Measurements from ENCODE around the gene TKT.

TKT gene

DNA sequence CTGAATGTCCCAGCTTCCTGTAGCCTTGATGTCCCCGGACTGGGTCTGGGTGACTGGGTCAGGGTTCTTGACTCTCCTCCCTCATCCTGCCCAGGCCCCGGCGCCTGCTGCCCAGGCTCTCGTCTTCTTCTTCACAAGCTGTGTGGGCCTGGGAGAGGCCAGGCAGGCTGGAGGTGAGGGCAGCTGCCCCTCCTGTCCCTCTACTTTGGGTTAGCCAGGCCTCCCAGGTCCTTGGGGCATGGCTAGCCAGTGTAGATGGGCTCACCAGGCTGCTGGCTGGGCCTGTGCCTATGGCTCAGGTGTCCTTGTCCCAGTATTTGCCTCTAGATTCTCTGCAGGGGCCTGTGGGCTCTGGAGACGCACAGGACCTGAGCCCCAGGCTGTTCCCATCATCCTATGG lies 31.8 kb downstream of the TKT start:
- DNase-seq (ENCODE audit: low spot score): peak; percentile 8

- peak; percentile 6 for DNase-seq (ENCODE audit: low spot score)
These were observed 32.3 kb downstream of the TKT start for GRCh38 chr3:53223541-53223966.

- no peak for DNase-seq (ENCODE audit: low spot score)
These were observed 32.8 kb downstream of the TKT start for GRCh38 chr3:53223025-53223424.

DNA sequence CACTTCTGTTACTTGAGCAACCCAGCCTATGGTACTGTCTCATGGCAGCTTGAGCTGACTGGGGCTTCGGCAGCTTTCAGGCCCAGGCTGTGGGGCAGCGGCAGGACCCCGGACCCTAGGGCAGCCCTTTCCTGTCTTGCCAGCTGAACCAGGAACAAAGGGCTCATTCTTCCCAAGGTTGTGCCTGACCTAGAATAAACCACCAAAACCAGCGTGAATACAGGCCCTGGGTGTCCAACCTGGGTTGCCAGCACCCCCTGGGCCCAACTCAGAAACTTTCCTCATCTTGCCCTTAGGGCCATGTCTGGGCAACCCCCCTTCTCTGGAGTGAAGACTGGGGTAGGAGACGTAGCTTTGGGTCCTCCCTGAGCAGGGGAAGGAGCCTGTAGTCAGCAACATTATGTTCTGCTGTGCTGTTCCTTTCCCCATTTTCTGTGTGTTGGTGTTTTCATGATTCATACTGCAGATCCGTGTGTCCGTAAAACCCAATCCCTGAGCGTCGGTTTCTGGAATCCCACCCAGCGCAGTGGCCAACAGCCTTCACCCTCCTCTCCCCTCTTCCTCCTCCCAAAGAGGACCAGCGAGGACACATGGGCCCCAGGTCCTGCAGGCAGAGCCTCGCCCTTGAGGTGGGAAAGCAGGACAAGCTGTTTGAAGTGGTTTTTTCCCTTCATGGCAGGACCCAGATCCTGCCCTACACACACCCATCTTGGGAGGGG lies 33.5 kb downstream of the TKT start:
- DNase-seq (ENCODE audit: low spot score): no peak

GRCh38 chr3:53221827-53222182 lies 34.0 kb downstream of the TKT start:
- DNase-seq (ENCODE audit: low spot score): no peak

GRCh38 chr3:53221345-53221744 lies 34.5 kb downstream of the TKT start:
- DNase-seq (ENCODE audit: low spot score): no peak

- DNase-seq (ENCODE audit: low spot score): peak; percentile 94
These were observed 35.8 kb downstream of the TKT start for GRCh38 chr3:53219895-53220483.

DNA sequence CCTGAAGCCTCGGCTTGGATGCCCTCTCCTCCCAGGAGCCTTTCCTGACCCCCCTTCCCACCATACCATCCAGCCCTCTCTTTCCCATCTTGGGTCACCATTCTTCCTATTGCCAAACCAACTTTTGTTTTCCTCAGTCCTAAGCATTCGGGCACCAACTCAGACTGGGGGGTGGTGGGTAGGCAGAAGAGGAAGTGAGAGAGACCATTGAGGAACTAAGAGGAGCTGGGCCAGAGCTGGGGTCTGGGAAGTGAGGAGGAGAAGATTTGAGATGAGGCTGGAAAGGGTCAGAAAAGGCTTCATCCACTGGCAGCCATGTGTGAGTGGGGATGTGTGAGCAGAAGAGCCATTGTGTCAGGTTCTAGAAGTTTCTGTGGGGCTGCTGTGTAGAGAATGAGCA lies 37.7 kb downstream of the TKT start:
- DNase-seq (ENCODE audit: low spot score): no peak

GRCh38 chr3:53217175-53217574 lies 38.6 kb downstream of the TKT start:
- no peak for DNase-seq (ENCODE audit: low spot score)

DNA sequence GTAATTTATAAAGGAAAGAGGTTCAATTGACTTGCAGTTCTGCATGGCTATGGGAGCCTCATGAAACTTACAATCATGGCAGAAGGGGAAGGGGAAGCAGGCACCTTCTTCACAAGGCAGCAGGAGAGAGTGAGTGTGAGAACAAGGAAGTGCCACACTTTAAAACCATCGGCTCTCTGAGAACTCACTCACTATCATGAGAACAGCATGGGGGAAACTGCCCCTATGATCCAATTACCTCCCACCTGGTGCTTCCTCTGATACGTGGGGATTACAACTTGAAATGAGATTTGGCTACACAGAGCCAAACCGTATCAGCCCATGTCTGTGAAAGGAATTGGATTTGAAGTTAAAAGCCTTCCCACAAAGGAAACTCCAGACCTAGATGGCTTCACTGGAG lies 39.1 kb downstream of the TKT start:
- DNase-seq (ENCODE audit: low spot score): no peak

GRCh38 chr3:53215816-53216215 lies 40.0 kb downstream of the TKT start:
- no peak for DNase-seq (ENCODE audit: low spot score)

- no peak for DNase-seq (ENCODE audit: low spot score)
These were observed 42.5 kb downstream of the TKT start for GRCh38 chr3:53213276-53213675.

DNA sequence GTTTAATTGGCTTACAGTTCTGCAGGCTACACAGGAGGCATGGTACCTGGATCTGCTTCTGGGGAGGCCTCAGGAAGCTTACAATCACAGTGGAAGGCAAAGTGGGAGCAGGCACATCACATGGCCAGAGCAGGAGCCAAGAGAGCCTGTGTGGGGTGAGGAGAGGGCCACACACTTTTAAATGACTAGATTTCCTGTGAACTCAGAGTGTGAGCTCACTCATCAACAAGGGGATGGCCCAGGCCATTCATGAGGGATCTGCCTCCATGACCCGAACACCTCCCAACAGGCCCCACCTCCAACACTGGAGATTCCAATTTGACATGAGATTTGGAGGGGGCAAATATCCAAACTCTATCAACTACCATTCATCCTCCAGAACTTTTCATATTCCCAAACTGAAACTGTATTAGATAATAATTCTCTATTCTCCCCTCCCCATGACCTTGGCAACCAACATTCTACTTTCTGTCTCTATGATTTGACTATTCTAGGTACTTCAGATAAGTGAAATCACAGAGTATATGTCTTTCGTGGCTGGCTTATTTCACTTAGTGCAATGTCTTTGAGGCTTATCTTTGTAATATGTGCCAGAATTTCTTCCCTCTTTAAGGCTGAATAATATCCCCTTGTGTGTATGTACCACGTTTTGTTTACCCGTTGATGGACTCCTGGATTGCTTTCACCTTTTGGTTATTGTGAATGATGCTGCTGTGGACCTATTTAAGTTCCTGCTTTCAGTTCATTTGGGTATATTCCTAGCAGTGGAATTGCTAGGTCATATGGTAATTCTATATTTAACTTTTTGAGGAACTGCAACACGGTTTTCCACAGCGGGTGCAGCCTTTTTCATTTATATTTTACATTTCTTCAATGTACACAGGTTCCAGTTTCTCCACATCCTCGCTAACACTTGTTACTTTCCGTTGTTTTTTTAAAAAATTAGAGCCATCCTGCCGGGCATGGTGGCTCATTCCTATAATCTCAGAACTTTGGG lies 43.8 kb downstream of the TKT start:
- DNase-seq (ENCODE audit: low spot score): no peak

GRCh38 chr3:53202331-53203015 lies 53.3 kb downstream of the TKT start:
- DNase-seq (ENCODE audit: low spot score): no peak

- no peak for DNase-seq (ENCODE audit: low spot score)
These were observed 55.0 kb downstream of the TKT start for GRCh38 chr3:53200501-53201498.

- no peak for DNase-seq (ENCODE audit: low spot score)
These were observed 56.0 kb downstream of the TKT start for GRCh38 chr3:53199834-53200233.

GRCh38 chr3:53198996-53199395 lies 56.8 kb downstream of the TKT start:
- no peak for DNase-seq (ENCODE audit: low spot score)

GRCh38 chr3:53198256-53198977 lies 57.4 kb downstream of the TKT start:
- no peak for DNase-seq (ENCODE audit: low spot score)

DNA sequence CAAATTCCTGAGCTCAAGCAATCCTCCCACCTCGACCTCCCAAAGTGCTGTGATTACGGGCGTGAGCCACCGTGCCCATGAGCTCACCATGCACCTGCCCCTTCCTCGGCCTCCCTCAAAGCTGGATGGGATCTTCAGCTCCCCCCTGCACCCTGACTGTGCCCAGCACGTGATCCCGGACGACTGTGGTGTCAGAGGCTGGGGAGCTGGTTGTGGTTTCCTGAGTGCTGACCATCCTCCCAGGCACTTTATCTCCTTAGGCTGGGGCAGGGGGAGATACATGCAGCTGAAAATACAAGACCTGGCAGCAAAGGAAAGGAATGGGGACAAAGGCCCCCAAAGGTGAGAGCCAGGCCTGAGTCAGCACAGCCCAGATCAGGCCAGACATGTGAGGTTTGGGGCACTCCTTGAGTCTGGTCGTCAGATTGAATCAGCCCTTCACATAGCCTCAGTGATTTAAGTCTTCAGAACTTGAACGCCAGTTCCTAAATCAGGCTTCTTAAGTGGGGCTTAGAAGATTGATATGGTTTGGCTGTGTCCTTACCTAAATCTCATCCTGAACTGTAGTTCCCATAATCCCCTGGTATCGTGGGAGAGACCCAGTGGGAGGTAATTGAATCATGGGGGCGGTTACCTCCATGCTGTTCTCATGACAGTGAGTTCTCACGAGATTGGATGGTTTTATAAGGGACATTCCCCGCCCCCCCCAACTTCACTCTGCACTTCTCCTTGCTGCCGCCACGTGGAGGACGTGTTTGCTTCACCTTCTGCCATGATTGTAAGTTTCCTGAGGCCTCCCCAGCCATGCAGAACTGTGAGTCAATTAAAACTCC lies 59.0 kb downstream of the TKT start:
- no peak for DNase-seq (ENCODE audit: low spot score)

All from AG20443 (cell line).